Neural cell (in vitro differentiated cells): ENCODE results near the gene MKKS.

Source experiments
- EP300 ChIP-seq: fragments of 450-650 bp; conservative IDR thresholded peaks from 2 replicates; pipeline ENCODE4 v1.6.1; 2014; ENCODE audit warnings: antibody characterized with exemption, mild to moderate bottlenecking, moderate library complexity; ENCODE audit not compliant: poor library complexity, severe bottlenecking
- EZH2 ChIP-seq: fragments of 200-600, 300-800 bp; shearing (Covaris generic), sonication (generic); IDR thresholded peaks from 2 replicates; pipeline ENCODE4 v1.6.1; 2014; ENCODE audit warnings: antibody characterized with exemption, low read length, borderline replicate concordance, mild to moderate bottlenecking; ENCODE audit not compliant: insufficient read depth, poor library complexity, severe bottlenecking
- MXI1 ChIP-seq: fragments of 450-650 bp; conservative IDR thresholded peaks from 2 replicates; pipeline ENCODE4 v1.6.1; 2014; ENCODE audit warnings: antibody characterized with exemption, mild to moderate bottlenecking; ENCODE audit not compliant: poor library complexity, severe bottlenecking
- POLR2AphosphoS5 ChIP-seq: IDR thresholded peaks from 2 replicates; pipeline ENCODE4 v1.6.1; 2012
- RAD21 ChIP-seq: fragments of 450-650 bp; conservative IDR thresholded peaks from 2 replicates; pipeline ENCODE4 v1.6.1; 2014; ENCODE audit warnings: antibody characterized with exemption, mild to moderate bottlenecking, moderate library complexity
- SMC3 ChIP-seq: fragments of 450-650 bp; conservative IDR thresholded peaks from 2 replicates; pipeline ENCODE4 v1.6.1; 2014; ENCODE audit warnings: antibody characterized with exemption, mild to moderate bottlenecking, moderate library complexity; ENCODE audit not compliant: poor library complexity
- TAF1 ChIP-seq: IDR thresholded peaks from 2 replicates; pipeline ENCODE4 v1.6.1; 2012; ENCODE audit warnings: low read depth
- TF ChIP-seq, protein P1 (sequence below): IDR thresholded peaks from 2 replicates; pipeline ENCODE4 v1.6.1; 2012; ENCODE audit warnings: borderline replicate concordance
- TF ChIP-seq, protein P2 (sequence below): fragments of 450-650 bp; IDR thresholded peaks from 2 replicates; pipeline ENCODE4 v1.5.1; 2014; ENCODE audit warnings: antibody characterized with exemption, mild to moderate bottlenecking, moderate library complexity; ENCODE audit not compliant: poor library complexity, severe bottlenecking

GRCh38 chr20:10445758-10446157 lies 11.7 kb upstream of the MKKS start:
- TF ChIP-seq, protein P1, sequence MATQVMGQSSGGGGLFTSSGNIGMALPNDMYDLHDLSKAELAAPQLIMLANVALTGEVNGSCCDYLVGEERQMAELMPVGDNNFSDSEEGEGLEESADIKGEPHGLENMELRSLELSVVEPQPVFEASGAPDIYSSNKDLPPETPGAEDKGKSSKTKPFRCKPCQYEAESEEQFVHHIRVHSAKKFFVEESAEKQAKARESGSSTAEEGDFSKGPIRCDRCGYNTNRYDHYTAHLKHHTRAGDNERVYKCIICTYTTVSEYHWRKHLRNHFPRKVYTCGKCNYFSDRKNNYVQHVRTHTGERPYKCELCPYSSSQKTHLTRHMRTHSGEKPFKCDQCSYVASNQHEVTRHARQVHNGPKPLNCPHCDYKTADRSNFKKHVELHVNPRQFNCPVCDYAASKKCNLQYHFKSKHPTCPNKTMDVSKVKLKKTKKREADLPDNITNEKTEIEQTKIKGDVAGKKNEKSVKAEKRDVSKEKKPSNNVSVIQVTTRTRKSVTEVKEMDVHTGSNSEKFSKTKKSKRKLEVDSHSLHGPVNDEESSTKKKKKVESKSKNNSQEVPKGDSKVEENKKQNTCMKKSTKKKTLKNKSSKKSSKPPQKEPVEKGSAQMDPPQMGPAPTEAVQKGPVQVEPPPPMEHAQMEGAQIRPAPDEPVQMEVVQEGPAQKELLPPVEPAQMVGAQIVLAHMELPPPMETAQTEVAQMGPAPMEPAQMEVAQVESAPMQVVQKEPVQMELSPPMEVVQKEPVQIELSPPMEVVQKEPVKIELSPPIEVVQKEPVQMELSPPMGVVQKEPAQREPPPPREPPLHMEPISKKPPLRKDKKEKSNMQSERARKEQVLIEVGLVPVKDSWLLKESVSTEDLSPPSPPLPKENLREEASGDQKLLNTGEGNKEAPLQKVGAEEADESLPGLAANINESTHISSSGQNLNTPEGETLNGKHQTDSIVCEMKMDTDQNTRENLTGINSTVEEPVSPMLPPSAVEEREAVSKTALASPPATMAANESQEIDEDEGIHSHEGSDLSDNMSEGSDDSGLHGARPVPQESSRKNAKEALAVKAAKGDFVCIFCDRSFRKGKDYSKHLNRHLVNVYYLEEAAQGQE = no peak
- TF ChIP-seq, protein P2, sequence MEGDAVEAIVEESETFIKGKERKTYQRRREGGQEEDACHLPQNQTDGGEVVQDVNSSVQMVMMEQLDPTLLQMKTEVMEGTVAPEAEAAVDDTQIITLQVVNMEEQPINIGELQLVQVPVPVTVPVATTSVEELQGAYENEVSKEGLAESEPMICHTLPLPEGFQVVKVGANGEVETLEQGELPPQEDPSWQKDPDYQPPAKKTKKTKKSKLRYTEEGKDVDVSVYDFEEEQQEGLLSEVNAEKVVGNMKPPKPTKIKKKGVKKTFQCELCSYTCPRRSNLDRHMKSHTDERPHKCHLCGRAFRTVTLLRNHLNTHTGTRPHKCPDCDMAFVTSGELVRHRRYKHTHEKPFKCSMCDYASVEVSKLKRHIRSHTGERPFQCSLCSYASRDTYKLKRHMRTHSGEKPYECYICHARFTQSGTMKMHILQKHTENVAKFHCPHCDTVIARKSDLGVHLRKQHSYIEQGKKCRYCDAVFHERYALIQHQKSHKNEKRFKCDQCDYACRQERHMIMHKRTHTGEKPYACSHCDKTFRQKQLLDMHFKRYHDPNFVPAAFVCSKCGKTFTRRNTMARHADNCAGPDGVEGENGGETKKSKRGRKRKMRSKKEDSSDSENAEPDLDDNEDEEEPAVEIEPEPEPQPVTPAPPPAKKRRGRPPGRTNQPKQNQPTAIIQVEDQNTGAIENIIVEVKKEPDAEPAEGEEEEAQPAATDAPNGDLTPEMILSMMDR = no peak
- TF ChIP-seq MXI1 = no peak
- no peak for TF ChIP-seq EP300
- TF ChIP-seq EZH2 = no peak
- no peak for TF ChIP-seq POLR2AphosphoS5
- no peak for TF ChIP-seq TAF1
- no peak for TF ChIP-seq RAD21
- no peak for TF ChIP-seq SMC3
